Activated CD8-positive, alpha-beta T cell treated with anti-CD3 and anti-CD28 coated beads, Interleukin-2, amount 10 ng/mL, durations not matched to agents 7 days and 5 days (primary cell): ENCODE results near the gene CYP2U1. TPM values are rescaled to one million over a fixed set of nuclear protein-coding genes. Genes with fewer than 3 reads are reported as not detected.
A peak's percentile ranks its signal among the peaks of the same experiment; 100 is the strongest.

ENCODE experiments used
- ATAC-seq: fragments of 150-1000 bp; cut with Tn5 transposase; one replicate; pipeline ENCODE4 v1.10.0; 2021; ENCODE audit warnings: moderate library complexity
- CTCF ChIA-PET: fragments of 350-600 bp; sonication (Branson Sonifier 250); formaldehyde crosslinking; loops from one replicate; lab custom pipeline; 2021; ENCODE audit warnings: antibody characterized with exemption; lab: Charles Lee
- POLR2A ChIA-PET: fragments of 350-600 bp; sonication (Branson Sonifier 250); formaldehyde crosslinking; loops from one replicate; lab custom pipeline; 2021; ENCODE audit warnings: antibody characterized with exemption; lab: Charles Lee
- DNase-seq: peaks from one replicate; pipeline ENCODE4 v3.0.0-alpha.2; 2020
- H3K27ac Mint-ChIP-seq: one replicate; pipeline ENCODE4 v1.8.0; 2021; ENCODE audit warnings: mild to moderate bottlenecking, mixed read lengths
- H3K27me3 Mint-ChIP-seq: one replicate; pipeline ENCODE4 v1.8.0; 2021; ENCODE audit warnings: low read depth, mixed read lengths
- H3K36me3 Mint-ChIP-seq: one replicate; pipeline ENCODE4 v1.8.0; 2021; ENCODE audit warnings: low read depth, mixed read lengths
- H3K4me1 Mint-ChIP-seq: one replicate; pipeline ENCODE4 v1.8.0; 2021; ENCODE audit warnings: low read depth, mixed read lengths
- H3K4me3 Mint-ChIP-seq: one replicate; pipeline ENCODE4 v1.8.0; 2021; ENCODE audit warnings: mild to moderate bottlenecking, mixed read lengths
- H3K9me3 Mint-ChIP-seq: one replicate; pipeline ENCODE4 v1.8.0; 2022; ENCODE audit warnings: mixed read lengths; ENCODE audit not compliant: insufficient read depth
- total RNA-seq, 2 experiments: library from RNA; stranded (reverse); gene quantifications; one replicate each; pipeline ENCODE4 v1.2.3, GENCODE V29; 2021

The CYP2U1 gene
- total RNA-seq = 1 to 10 TPM; 2.9 to 3.3 TPM

DNA sequence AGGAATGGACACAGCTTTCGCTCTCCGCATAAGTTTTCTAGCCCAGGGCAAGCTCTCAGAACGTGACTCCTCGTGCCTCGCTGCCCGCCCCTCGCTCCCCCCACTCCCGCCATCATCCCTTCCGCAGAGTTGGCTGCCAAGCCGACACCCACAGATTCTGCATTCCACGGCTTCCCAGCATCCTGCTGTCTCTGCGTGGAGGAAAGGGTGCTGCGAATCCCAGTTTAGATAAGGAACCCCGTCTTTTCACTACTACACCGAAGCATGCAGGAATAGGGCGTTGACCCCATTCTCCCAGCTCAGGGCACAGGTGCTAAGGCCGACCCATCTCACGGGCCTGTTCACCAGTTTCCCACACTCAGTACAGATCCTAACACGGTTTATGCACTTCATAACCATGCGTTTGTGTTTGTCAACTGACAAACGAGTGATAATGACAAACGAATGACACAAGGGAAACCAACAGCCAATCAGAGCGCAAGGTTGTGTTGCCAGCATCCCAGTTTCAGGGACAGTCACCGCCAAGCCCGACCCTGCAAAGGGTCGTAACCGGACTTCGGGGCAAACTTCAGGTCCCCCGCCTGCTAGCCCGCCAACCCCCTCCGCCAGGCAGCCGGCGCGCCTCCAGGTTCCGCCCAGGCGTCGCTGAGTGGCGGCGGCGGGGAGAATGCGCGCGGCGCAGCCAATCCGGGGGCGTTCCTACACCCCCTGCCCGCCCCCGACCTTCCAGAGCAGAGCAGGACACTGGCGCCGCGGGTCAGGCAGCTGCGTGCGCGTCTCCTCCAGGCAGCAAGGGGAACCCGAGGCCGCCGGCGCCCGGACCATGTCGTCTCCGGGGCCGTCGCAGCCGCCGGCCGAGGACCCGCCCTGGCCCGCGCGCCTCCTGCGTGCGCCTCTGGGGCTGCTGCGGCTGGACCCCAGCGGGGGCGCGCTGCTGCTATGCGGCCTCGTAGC, at the start of gene CYP2U1:
Gene CYP2U1 (plus strand): TSS at position 729 of the 954 bp plus-strand sequence. CDS start 95 bp downstream, at position 824.
- ATAC-seq = peak; percentile 98
- peaks cover 10% of the 10 kb centered on the region for H3K27me3 Mint-ChIP-seq
- ChIA-PET CTCF (interaction anchor here (0.7 to 1.1 kb wide), 3 partner anchors 17 to 587 kb away, joined by 3 to 4 read pairs (median 3); no protein-coding TSS in a partner anchor), POLR2A (interaction anchor here (0.7 kb wide), 1 partner anchor 725 kb away, joined by 3 read pairs; no protein-coding TSS in a partner anchor)
- peak within 1 kb of the TSS; percentile 84 for H3K4me3 Mint-ChIP-seq
- H3K36me3 Mint-ChIP-seq = peaks cover 2% of the 10 kb centered on the region
- peak within 1 kb of the TSS; percentile 79 for H3K27ac Mint-ChIP-seq
- DNase-seq = peak; percentile 84
- no peaks in the 10 kb centered on the region for H3K9me3 Mint-ChIP-seq
- peaks cover 20% of the 10 kb centered on the region for H3K4me1 Mint-ChIP-seq

DNA sequence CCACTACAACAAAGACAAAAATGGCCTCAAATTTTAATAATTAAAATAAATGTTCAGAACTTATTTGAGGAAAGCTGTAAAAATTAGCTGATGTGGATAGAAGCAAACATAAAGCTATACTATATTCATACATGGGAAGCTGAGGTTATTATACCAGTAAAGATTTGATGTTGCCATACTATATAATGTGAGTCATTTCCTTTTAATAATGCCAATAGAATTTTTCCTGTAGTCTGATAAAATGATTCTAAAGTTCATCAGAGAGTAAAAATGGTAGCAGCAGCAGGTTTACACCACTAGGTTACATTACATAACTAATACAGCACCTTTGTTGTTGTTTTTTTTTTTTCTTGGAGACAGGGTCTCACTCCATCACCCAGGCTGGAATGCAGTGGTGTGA, 45.5 kb upstream of the CYP2U1 start:
- CTCF ChIA-PET = no interaction called here
- peaks cover 14% of the 10 kb centered on the region for H3K27me3 Mint-ChIP-seq
- ATAC-seq (no peak), DNase-seq (no peak)
- no peak overlapping the region for H3K4me3 Mint-ChIP-seq
- H3K9me3 Mint-ChIP-seq = peaks cover 15% of the 10 kb centered on the region
- POLR2A ChIA-PET = no interaction called here
- H3K27ac Mint-ChIP-seq = no peak overlapping the region
- no peaks in the 10 kb centered on the region for H3K36me3 Mint-ChIP-seq
- no peaks in the 10 kb centered on the region for H3K4me1 Mint-ChIP-seq

DNA sequence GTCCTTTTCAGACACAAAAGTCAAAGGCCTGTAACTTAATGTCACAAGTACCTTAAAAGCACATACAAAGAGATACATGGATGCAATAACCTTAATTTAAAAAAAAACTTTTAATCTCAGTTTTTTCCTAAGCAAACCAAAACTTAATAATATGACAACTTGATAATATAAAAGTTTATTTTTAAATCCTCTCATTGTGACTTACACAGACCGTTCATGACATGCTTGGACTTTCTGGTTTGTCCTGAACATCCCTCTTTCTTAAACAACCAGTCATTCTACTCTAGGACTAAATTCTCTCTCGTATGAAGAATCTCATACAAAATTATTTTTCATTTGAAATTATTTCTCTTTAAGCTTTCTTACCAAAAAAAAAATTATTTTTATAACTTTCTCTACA, 43.1 kb upstream of the CYP2U1 start:
- CTCF ChIA-PET = no interaction called here
- no peak overlapping the region for H3K27ac Mint-ChIP-seq
- POLR2A ChIA-PET = no interaction called here
- H3K9me3 Mint-ChIP-seq = peaks cover 15% of the 10 kb centered on the region
- H3K4me3 Mint-ChIP-seq = no peak overlapping the region
- no peak for ATAC-seq
- H3K4me1 Mint-ChIP-seq = no peaks in the 10 kb centered on the region
- peaks cover 6% of the 10 kb centered on the region for H3K27me3 Mint-ChIP-seq
- no peak for DNase-seq
- no peaks in the 10 kb centered on the region for H3K36me3 Mint-ChIP-seq

DNA sequence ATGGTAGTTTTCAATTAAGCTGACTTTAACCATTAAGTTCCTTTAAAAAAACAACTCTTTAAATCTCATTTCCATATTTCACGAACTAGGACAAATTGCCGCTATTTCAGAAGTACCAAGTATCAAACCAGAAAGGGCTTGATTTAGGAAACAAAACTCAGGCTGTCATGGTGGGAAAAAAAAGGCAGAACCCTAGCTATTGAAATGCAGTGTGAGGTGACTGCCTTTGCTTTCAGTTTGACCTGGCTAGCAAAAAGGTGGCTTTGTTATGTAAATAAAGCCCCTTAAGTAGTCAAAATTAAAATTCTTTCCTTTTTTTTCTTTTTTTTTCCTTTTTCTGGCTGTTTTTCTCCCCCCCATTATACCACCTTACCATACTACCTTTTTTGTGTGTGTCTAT, 40.6 kb upstream of the CYP2U1 start:
- no peak for DNase-seq
- Mint-ChIP-seq H3K9me3 (peaks cover 15% of the 10 kb centered on the region), H3K4me1 (no peaks in the 10 kb centered on the region), H3K36me3 (no peaks in the 10 kb centered on the region), H3K4me3 (no peak overlapping the region), H3K27ac (no peak overlapping the region), H3K27me3 (peaks cover 4% of the 10 kb centered on the region)
- no peak for ATAC-seq
- POLR2A ChIA-PET = no interaction called here
- CTCF ChIA-PET = no interaction called here

DNA sequence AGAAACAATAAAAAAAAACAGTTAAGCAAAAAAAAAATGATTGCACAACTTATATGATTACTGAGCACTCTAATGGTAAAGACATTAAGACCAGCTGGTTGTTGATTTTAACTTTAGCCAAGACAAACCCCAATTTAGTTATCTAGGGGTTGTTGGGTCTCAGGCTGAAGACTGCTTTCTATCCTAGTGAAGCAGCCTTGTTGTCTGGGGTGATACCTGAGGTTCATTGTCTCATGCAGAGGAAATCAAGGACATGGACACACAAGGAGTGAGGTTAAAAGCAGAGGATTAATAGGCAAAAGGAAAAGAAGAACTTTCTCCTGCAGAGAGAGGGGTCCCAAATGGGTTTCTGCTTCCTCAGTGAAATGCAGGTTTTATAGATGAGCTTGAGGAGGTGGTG, 40.0 kb upstream of the CYP2U1 start:
- peaks cover 15% of the 10 kb centered on the region for H3K9me3 Mint-ChIP-seq
- H3K27ac Mint-ChIP-seq = no peak overlapping the region
- POLR2A ChIA-PET = no interaction called here

DNA sequence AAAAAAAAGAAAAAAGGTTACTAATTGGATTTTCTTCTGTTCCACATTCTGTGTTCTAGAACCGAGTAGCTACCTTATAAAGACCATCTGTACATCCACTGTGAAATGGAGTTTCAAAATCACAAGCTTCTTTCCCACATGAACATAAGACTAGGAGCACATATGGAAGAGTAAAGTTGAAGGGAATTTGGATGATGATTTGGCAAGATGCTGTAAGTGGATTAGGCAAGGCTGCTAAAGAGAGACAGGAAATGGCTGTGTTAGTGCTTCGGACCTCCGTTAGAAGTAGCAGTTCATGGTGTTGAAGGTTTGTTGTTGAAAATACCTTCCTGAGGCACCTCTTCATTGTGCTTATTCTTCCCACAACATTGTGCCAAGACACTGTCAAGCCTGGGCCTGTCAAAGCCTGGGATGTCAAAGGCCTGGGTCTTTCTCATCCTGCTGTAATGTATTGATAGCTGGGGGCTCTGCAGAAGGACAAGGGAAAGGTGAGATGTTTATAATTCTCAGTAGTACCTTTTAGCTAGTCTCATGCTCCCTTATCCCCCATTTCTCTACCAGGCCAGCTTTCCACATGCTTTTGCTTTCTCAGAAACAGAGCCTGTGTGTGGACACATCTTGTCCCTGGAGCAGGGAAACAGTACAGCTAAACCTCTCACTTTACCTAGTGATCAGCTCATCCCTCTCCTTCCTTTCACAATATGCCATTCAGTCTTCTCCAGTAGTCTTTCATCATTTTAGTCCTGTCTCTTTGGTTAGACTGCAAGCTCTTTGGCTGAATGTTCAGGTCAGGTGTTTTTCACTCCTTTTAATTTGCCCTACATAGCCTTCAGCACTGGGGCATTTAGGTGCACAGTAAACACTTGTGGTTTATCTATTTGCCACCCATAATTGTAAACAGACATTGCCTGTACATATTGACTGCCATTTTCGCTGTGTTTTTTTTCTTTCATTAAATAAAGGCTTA, 37.9 kb upstream of the CYP2U1 start:
- no peak for ATAC-seq
- Mint-ChIP-seq H3K27me3 (peaks cover 17% of the 10 kb centered on the region), H3K27ac (no peak overlapping the region), H3K9me3 (peaks cover 9% of the 10 kb centered on the region), H3K36me3 (no peaks in the 10 kb centered on the region), H3K4me1 (no peaks in the 10 kb centered on the region), H3K4me3 (no peak overlapping the region)
- ChIA-PET POLR2A (no interaction called here), CTCF (interaction anchor here (0.8 kb wide), 1 partner anchor 45 kb away, joined by 3 read pairs; no protein-coding TSS in a partner anchor)
- DNase-seq = no peak

More for the DNA sequence above, 40.0 kb upstream of the CYP2U1 start:
- Mint-ChIP-seq H3K4me1 (no peaks in the 10 kb centered on the region), H3K36me3 (no peaks in the 10 kb centered on the region), H3K27me3 (peaks cover 8% of the 10 kb centered on the region), H3K4me3 (no peak overlapping the region)
- CTCF ChIA-PET = no interaction called here
- no peak for DNase-seq
- no peak for ATAC-seq

DNA sequence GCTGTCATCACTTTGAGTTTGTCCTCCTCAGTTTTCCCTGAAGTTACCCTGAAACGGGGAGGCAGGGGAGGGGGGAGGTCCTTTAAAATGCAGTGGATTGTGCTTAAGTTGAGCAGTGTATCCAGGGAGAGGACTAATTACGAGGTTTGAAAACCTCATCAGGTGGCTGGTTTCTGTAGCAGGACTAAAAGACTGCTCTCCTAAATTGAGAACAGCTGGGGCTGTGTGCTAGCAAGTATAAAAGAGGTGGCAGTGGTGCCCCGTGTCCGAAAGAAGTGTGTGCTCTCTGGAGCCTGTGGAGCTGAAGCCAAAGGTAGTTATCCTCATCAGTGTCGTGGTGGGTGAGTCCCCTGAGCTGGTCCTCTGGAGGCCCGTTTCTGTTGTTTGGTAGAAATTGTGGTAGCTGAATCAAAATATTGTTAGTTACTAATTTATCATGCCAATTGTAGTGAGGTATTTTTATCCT, 37.2 kb upstream of the CYP2U1 start:
- DNase-seq (no peak), ATAC-seq (no peak)
- peaks cover 5% of the 10 kb centered on the region for H3K9me3 Mint-ChIP-seq
- H3K4me1 Mint-ChIP-seq = no peaks in the 10 kb centered on the region
- H3K4me3 Mint-ChIP-seq = no peak overlapping the region
- H3K27ac Mint-ChIP-seq = no peak overlapping the region
- H3K36me3 Mint-ChIP-seq = no peaks in the 10 kb centered on the region
- H3K27me3 Mint-ChIP-seq = peaks cover 20% of the 10 kb centered on the region
- POLR2A ChIA-PET = no interaction called here
- CTCF ChIA-PET = no interaction called here

DNA sequence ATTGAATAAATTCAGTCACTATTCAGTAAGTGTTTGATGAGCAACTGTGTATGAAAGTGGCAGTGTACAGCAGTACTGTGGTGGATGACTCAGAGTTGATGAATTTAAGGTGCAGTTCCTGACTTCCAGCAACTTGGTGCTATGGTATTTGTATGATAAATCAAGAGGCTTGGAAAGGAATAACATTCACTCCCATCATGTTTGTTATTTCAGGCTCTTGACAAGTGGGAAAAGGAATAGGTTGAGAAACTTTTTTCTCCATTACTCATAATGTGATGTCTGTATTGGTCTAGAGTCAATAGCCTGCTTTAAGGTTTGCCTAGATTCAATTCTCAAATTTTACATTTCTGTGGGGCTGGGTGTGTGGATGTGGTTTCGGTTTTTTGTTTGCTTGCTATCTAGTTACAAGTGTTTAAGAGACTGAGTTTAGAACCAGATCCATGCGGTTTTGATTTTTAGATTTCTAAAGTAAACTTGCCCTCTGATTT, 35.1 kb upstream of the CYP2U1 start:
- Mint-ChIP-seq H3K27me3 (peaks cover 27% of the 10 kb centered on the region), H3K36me3 (no peaks in the 10 kb centered on the region), H3K9me3 (no peaks in the 10 kb centered on the region), H3K4me1 (no peaks in the 10 kb centered on the region), H3K4me3 (no peak overlapping the region), H3K27ac (no peak overlapping the region)
- no peak for ATAC-seq
- ChIA-PET POLR2A (no interaction called here), CTCF (no interaction called here)
- no peak for DNase-seq

DNA sequence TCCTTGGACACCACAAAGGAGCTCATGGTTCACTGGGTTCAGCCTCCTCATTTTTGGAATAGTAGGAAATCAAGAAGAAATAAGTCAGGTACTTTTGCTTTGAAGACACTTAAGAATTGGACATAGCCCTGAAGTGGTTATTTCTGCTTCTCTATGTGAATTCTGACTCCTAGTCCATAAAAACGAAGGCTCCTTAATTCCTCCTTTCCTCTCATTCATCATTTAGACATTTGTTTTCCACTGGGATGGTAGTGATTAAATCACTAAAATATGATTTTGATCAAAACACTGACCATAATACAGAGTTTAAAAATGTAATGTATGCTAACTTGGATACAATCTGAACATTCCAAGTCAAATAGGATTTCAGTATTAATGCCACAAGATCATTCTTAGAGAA, 34.7 kb upstream of the CYP2U1 start:
- peaks cover 27% of the 10 kb centered on the region for H3K27me3 Mint-ChIP-seq
- CTCF ChIA-PET = no interaction called here
- no peak for DNase-seq
- no peak overlapping the region for H3K27ac Mint-ChIP-seq
- H3K4me1 Mint-ChIP-seq = no peaks in the 10 kb centered on the region
- no peaks in the 10 kb centered on the region for H3K9me3 Mint-ChIP-seq
- H3K4me3 Mint-ChIP-seq = no peak overlapping the region
- POLR2A ChIA-PET = no interaction called here
- ATAC-seq = no peak
- no peaks in the 10 kb centered on the region for H3K36me3 Mint-ChIP-seq

DNA sequence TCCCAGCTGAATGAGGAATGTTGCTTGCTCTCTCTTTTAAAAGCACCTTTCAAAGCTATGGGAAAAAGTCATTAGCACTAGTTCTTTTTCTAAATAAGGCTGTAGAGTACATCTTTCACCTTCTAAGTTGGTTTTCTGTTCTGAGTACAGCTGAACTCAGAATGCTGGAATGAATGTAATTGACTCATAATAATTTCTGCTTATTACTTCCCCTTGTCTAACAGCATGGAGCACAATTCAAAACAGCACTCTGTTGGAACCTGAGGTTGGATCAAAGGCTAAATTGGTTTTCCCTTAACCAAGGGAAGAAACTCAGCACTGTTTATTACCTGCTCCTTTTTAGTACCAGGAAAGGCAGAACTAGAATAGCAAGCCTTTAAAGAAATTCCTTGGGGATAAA, 33.5 kb upstream of the CYP2U1 start:
- H3K9me3 Mint-ChIP-seq = no peaks in the 10 kb centered on the region
- no peak for DNase-seq
- no peak overlapping the region for H3K27ac Mint-ChIP-seq
- no peak overlapping the region for H3K4me3 Mint-ChIP-seq
- ChIA-PET POLR2A (no interaction called here), CTCF (interaction anchor here (1.6 kb wide), 1 partner anchor 15 kb away, joined by 3 read pairs; no protein-coding TSS in a partner anchor)
- H3K4me1 Mint-ChIP-seq = no peaks in the 10 kb centered on the region
- H3K36me3 Mint-ChIP-seq = no peaks in the 10 kb centered on the region
- ATAC-seq = no peak
- peaks cover 27% of the 10 kb centered on the region for H3K27me3 Mint-ChIP-seq

DNA sequence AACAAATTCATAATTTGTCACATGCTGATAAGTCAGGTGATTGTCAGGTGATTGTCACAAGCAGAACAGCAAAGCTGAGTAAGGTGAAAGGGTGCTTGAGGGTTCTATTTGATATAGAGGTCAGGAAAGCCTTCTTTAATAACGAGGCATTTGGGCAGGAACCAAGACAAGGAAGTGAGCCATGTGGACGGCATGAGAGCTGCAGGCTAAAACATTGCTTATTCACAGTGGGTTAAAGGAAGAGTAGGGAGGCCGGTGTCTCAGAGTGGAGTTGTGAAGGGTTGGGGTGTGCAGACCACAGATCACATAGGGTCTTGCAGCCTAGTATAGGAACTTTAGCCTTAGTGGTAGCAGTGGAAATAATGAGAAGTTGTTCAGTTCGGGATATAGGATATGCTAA, 31.3 kb upstream of the CYP2U1 start:
- CTCF ChIA-PET = no interaction called here
- Mint-ChIP-seq H3K9me3 (no peaks in the 10 kb centered on the region), H3K4me3 (no peak overlapping the region), H3K36me3 (no peaks in the 10 kb centered on the region), H3K27me3 (peaks cover 27% of the 10 kb centered on the region), H3K4me1 (no peaks in the 10 kb centered on the region), H3K27ac (no peak overlapping the region)
- POLR2A ChIA-PET = no interaction called here
- DNase-seq (no peak), ATAC-seq (no peak)
